ENCODE data around the gene AQP9. TPM values are rescaled to one million over a fixed set of nuclear protein-coding genes. Genes with fewer than 3 reads are reported as not detected.

The AQP9 gene
- total RNA-seq, 2 donors from 2014 or later: 0.95 to 10.0 TPM

DNA sequence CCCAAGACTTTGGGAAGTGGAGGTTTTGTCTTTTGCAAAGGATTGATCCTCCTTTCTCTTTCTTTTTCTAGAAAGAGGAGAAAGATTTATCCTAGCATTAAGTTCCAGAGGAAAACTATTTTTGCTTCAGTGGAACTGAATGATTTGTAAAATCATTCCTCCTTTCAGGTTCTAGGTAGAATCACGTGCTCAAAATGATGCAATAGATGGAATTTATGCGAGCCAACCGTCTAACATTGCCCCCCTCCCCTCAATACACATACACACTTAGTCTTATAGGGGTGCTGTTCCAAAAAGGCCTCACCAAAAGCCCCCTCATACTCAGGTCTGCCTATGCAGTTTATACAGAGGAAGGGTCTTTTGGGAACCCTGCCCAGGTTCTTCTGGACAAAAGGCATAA lies 85.3 kb downstream of the AQP9 start:
- DNase-seq (ENCODE audit: low spot score) (no peak), ATAC-seq (ENCODE audit: insufficient number of reproducible peaks, low FRiP score, low read depth) (no peak)
- Histone ChIP-seq H3K36me3 (no peaks in the 10 kb centered on the region), H3K4me1 (ENCODE audit: control insufficient read depth in 1 of 2, low read depth in 2 of 2) (peaks cover 4 to 16% of the 10 kb centered on the region in 2 donors), H3K4me3 (no peak overlapping the region), H3K27ac (no peak overlapping the region), H3K27me3 (replicated peaks; ENCODE audit: insufficient read depth) (no peaks in the 10 kb centered on the region), H3K9me3 (no peaks in the 10 kb centered on the region)
- TF ChIP-seq, protein P1, sequence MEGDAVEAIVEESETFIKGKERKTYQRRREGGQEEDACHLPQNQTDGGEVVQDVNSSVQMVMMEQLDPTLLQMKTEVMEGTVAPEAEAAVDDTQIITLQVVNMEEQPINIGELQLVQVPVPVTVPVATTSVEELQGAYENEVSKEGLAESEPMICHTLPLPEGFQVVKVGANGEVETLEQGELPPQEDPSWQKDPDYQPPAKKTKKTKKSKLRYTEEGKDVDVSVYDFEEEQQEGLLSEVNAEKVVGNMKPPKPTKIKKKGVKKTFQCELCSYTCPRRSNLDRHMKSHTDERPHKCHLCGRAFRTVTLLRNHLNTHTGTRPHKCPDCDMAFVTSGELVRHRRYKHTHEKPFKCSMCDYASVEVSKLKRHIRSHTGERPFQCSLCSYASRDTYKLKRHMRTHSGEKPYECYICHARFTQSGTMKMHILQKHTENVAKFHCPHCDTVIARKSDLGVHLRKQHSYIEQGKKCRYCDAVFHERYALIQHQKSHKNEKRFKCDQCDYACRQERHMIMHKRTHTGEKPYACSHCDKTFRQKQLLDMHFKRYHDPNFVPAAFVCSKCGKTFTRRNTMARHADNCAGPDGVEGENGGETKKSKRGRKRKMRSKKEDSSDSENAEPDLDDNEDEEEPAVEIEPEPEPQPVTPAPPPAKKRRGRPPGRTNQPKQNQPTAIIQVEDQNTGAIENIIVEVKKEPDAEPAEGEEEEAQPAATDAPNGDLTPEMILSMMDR (IDR thresholded peaks at IDR 0.05): no peak

DNA sequence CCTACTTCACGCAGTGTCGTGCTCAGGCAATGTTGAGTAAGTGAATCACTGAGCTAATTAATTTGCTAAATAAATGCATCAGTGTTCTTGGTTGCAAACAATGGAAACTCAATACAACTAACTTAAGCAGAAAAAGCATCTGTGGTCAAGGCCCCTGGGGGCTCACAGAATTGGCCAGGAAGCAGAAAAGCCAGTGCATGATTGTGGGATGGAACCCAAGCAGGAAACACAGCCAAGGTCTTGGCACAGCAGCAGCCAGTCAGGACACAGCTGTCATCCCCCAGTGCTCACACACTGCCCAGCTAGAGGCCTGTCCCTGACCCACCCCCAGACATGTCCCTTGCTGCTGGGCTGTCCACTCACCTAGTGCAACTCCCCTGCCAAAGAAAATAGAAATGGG lies 85.9 kb downstream of the AQP9 start:
- Histone ChIP-seq H3K27ac (no peak overlapping the region), H3K27me3 (replicated peaks; ENCODE audit: insufficient read depth) (no peaks in the 10 kb centered on the region), H3K9me3 (no peaks in the 10 kb centered on the region), H3K4me1 (ENCODE audit: control insufficient read depth in 1 of 2, low read depth in 2 of 2) (peaks cover 10 to 22% of the 10 kb centered on the region in 2 donors), H3K4me3 (no peak overlapping the region), H3K36me3 (no peaks in the 10 kb centered on the region)
- DNase-seq (ENCODE audit: low spot score) (no peak), ATAC-seq (ENCODE audit: insufficient number of reproducible peaks, low FRiP score, low read depth) (no peak)
- TF ChIP-seq, protein P1 (IDR thresholded peaks at IDR 0.05): no peak

DNA sequence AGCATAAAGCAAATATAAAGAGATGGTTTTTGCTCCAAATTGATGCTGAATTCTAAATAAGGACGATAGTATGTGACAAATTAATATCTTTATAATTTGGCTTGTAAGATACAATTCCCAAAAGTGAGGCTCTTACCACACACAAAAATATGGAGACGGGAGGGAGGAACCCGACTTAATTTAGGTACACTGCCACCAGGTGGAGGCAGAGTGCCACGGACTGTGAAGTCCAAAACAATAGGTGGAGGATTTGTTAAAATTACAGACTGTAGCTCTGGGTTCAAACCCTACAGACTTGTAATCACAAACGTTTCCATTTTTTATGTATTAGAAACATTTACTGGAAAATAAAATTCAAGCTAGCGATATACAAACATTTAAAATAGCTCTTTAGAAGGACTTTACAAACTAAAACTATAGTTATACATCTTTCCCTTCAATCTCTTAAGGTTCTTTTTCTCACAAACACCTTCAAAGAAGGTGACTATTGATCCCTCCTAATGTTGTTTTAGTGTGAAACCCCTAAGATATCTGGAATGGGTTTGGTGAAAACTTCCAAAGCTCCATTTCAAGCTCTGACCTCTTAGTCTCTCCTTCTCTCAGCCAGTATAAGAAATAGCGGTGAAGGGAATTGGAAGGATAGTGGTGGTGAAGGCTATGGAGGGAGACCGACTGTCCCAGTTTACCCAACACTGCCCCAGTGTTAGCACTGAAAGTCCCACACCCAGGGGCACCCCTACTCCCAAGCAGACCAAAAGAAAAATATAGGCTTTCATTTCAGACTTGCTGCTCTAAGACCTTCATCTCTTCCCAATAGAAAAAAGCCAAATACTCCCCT lies 89.7 kb downstream of the AQP9 start:
- TF ChIP-seq, protein P1 (IDR thresholded peaks at IDR 0.05): peak; percentile 72
- Histone ChIP-seq H3K36me3 (no peaks in the 10 kb centered on the region), H3K4me1 (ENCODE audit: control insufficient read depth in 1 of 2, low read depth in 2 of 2) (peaks cover 10 to 30% of the 10 kb centered on the region in 2 donors), H3K4me3 (no peak overlapping the region), H3K27me3 (replicated peaks; ENCODE audit: insufficient read depth) (no peaks in the 10 kb centered on the region), H3K27ac (peak overlapping the region; percentile 4 to 33), H3K9me3 (no peaks in the 10 kb centered on the region)
- DNase-seq (ENCODE audit: low spot score): peak; percentile 44
- peak; percentile 66 for ATAC-seq (ENCODE audit: insufficient number of reproducible peaks, low FRiP score, low read depth)

DNA sequence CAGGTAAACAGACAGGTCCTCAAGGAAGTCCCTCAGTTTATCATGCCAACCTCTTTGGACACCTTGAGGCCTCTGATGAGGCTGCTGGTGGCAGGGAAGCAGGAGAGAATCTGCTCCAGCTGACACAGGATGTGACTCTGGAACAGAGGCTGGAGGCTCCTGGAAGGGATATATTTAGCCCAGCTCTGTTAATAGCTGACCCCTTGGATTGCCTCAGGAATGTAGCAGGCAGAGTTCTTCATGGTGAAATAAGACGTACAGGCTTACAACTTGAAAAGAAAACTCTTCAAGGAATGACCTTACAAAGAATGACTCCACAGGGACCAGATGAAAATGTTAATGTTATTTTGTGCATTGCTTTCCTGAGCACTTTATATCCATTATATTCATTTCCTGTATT lies 90.5 kb downstream of the AQP9 start:
- Histone ChIP-seq H3K4me3 (peak overlapping the region; percentile 32), H3K27me3 (replicated peaks; ENCODE audit: insufficient read depth) (no peaks in the 10 kb centered on the region), H3K27ac (peak overlapping the region; percentile 4 to 33), H3K9me3 (no peaks in the 10 kb centered on the region), H3K4me1 (ENCODE audit: control insufficient read depth in 1 of 2, low read depth in 2 of 2) (peaks cover 10 to 30% of the 10 kb centered on the region in 2 donors), H3K36me3 (no peaks in the 10 kb centered on the region)
- DNase-seq (ENCODE audit: low spot score): no peak
- no peak for ATAC-seq (ENCODE audit: insufficient number of reproducible peaks, low FRiP score, low read depth)
- TF ChIP-seq, protein P1 (IDR thresholded peaks at IDR 0.05): no peak

DNA sequence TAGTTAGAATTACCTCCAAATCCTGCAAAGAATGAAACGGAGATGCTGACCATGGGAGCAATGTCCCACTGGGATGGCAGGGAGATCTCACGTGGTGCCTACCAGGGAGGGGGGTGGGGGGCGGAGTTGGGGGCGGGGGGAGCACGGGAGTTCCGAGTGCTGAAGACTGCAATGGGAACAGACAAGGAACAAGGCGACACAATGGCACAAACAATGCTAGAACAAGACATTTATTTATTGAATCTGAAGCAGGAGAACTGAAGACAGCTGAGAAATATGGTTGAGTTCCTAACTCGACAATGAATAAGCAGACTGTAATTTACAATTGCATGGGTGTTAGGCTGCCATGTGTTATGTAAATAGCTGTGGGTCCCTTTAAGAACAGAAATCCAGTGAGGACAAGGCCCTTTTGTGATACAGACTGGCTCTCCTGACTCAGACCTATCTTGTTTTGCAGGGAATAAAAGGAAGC lies 91.2 kb downstream of the AQP9 start:
- no peak for DNase-seq (ENCODE audit: low spot score)
- no peak for ATAC-seq (ENCODE audit: insufficient number of reproducible peaks, low FRiP score, low read depth)
- peaks cover 10 to 25% of the 10 kb centered on the region in 2 donors for H3K4me1 ChIP-seq (ENCODE audit: control insufficient read depth in 1 of 2, low read depth in 2 of 2)
- H3K27ac ChIP-seq: peak overlapping the region in 1 of 2 donors; percentile 33
- H3K27me3 ChIP-seq (replicated peaks; ENCODE audit: insufficient read depth): no peaks in the 10 kb centered on the region
- TF ChIP-seq, protein P1 (IDR thresholded peaks at IDR 0.05): no peak
- no peaks in the 10 kb centered on the region for H3K36me3 ChIP-seq
- no peaks in the 10 kb centered on the region for H3K9me3 ChIP-seq
- H3K4me3 ChIP-seq: peak overlapping the region; percentile 32
